HUES48 (cell line): ENCODE measurements around the gene RPTOR.
A peak's percentile ranks its signal among the peaks of the same experiment; 100 is the strongest.

Source experiments
- H3K27ac ChIP-seq: one replicate; pipeline ENCODE4 v1.7.0; 2013; ENCODE audit warnings: low read depth, low read length, inconsistent platforms
- H3K27me3 ChIP-seq: 2 replicates; pipeline ENCODE4 v1.6.1; 2013; ENCODE audit warnings: mild to moderate bottlenecking, low read length; ENCODE audit not compliant: control insufficient read depth, insufficient read depth
- H3K36me3 ChIP-seq: 2 replicates; pipeline ENCODE4 v1.6.1; 2013; ENCODE audit warnings: low read length; ENCODE audit not compliant: control insufficient read depth, insufficient read depth
- H3K4me1 ChIP-seq: 2 replicates; pipeline ENCODE4 v1.6.1; 2013; ENCODE audit warnings: mild to moderate bottlenecking, low read length; ENCODE audit not compliant: control insufficient read depth, insufficient read depth
- H3K4me3 ChIP-seq: 2 replicates; pipeline ENCODE4 v1.5.1; 2013; ENCODE audit warnings: mild to moderate bottlenecking, low read depth, low read length
- H3K9ac ChIP-seq: 2 replicates; pipeline ENCODE4 v1.6.1; 2013; ENCODE audit warnings: mild to moderate bottlenecking, low read depth, low read length, moderate library complexity
- H3K9me3 ChIP-seq: 2 replicates; pipeline ENCODE4 v1.6.1; 2013; ENCODE audit warnings: low read length; ENCODE audit not compliant: control insufficient read depth, insufficient read depth

Gene RPTOR

GRCh38 chr17:80826346-80826954 lies 281.8 kb downstream of the RPTOR start:
- Histone ChIP-seq H3K4me1 (peaks cover 19% of the 10 kb centered on the region), H3K4me3 (no peak overlapping the region), H3K27ac (peak overlapping the region; percentile 16), H3K9ac (no peak overlapping the region), H3K27me3 (no peaks in the 10 kb centered on the region), H3K9me3 (no peaks in the 10 kb centered on the region), H3K36me3 (0 out of 2 replicates have a peak, but pooled peaks cover 2% of the 10 kb centered on the region)

DNA sequence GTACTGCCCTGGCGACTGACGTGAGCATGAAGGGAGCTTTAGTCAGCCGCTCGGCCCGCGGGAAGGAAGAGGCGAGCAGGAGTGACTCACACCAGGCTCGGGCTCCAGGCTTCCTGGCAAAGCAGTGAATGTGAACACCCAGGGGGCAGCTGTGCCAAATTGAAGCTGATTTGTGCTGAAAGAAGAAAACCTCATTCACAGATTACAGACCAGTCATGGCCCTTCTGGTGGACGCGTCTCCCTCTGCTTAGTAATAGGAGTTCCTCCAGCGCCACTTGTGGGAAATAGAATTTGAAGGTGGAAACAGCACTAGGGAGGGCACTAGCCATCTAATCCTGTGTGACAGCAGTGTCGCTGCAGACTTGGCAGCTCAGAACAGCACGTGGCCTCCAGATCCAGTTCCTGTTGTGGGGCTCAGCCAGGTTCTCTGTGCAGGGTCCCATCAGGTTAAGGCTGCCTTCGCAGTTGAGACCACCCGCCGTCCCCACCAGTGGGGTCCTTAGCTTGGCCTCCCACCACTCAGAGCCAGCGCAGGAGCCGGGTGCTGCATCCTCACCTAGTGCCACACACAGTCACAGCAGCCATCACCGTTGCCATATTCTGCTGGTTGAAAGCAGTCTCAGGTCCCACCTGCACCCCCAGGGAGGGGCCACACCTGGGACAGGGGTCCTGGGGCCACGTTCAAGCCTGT lies 282.5 kb downstream of the RPTOR start:
- peaks cover 2% of the 10 kb centered on the region; the same call in 1 of the 2 replicates for H3K36me3 ChIP-seq
- H3K4me1 ChIP-seq, result peaks cover 21% of the 10 kb centered on the region
- H3K4me3 ChIP-seq, result no peak overlapping the region
- H3K9me3 ChIP-seq, result no peaks in the 10 kb centered on the region
- H3K27me3 ChIP-seq, result no peaks in the 10 kb centered on the region
- H3K27ac ChIP-seq, result peak overlapping the region; percentile 16
- no peak overlapping the region for H3K9ac ChIP-seq

GRCh38 chr17:80827646-80828643 lies 283.3 kb downstream of the RPTOR start:
- peaks cover 2% of the 10 kb centered on the region; the same call in 1 of the 2 replicates for H3K36me3 ChIP-seq
- H3K9ac ChIP-seq, result peak overlapping the region; percentile 21; the same call in 1 of the 2 replicates
- no peaks in the 10 kb centered on the region for H3K27me3 ChIP-seq
- no peaks in the 10 kb centered on the region for H3K9me3 ChIP-seq
- peaks cover 30% of the 10 kb centered on the region for H3K4me1 ChIP-seq
- peak overlapping the region; percentile 67 for H3K27ac ChIP-seq
- peak overlapping the region; percentile 20; the same call in 1 of the 2 replicates for H3K4me3 ChIP-seq

- Histone ChIP-seq H3K4me1 (peaks cover 35% of the 10 kb centered on the region), H3K27me3 (no peaks in the 10 kb centered on the region), H3K36me3 (no peaks in the 10 kb centered on the region; the same call in 1 of the 2 replicates), H3K4me3 (no peak overlapping the region), H3K9me3 (no peaks in the 10 kb centered on the region), H3K9ac (no peak overlapping the region), H3K27ac (no peak overlapping the region)
These were observed 284.7 kb downstream of the RPTOR start for GRCh38 chr17:80829166-80829813.

DNA sequence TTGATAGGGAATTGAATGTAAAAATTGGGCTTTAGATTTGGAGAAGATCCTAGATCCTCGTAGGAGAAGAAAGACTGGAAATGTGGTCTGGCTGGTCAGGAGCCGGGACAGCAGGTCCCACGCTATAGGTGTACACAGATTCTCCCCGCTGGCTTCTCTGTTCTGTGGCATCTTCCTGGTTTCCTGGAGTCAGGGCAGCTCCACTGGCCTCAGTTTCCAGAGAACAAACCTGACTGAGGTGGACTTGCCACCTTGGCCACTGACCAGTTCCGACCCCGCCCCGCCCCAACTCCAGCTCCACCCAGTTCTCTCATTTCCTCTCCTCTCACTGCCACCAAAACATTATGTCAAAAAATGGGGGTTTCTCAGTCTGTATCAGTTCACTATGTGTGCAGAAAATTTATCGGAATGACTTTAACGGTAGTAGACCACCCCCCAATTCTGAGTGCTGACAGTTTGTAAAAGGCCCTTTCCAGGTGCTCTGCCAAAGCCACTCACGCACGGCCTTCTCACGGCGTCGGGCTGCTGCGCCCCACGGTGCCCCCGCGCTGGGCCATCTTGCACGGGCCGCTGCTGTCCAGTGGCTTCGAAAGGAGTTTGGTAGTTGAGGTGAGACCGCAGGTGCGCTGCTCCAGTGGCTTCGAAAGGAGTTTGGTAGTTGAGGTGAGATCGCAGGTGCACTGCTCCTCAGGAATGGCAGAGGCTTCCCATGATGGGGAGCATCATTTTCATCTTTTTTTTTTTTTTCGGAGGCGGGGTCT lies 285.6 kb downstream of the RPTOR start:
- H3K27me3 ChIP-seq, result no peaks in the 10 kb centered on the region
- no peak overlapping the region for H3K4me3 ChIP-seq
- no peak overlapping the region for H3K9ac ChIP-seq
- H3K36me3 ChIP-seq, result no peaks in the 10 kb centered on the region; the same call in 1 of the 2 replicates
- H3K27ac ChIP-seq, result no peak overlapping the region
- no peaks in the 10 kb centered on the region for H3K9me3 ChIP-seq
- peaks cover 35% of the 10 kb centered on the region for H3K4me1 ChIP-seq

DNA sequence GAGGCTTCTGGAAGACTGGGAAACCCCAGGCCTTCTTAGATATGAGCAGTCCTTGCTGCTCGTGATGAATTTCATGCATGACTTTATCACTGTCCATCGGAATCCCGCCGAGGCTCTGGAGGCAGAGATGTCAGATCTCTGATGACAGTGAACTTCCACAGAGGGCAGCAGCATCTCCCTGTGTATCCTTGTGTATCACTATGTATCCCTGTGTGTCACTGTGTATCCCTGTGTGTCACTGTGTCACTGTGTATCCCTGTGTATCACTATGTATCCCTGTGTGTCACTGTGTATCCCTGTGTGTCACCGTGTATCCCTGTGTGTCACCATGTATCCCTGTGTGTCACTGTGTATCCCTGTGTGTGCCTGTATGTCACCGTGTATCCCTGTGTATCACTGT lies 286.9 kb downstream of the RPTOR start:
- H3K4me3 ChIP-seq, result no peak overlapping the region
- no peaks in the 10 kb centered on the region for H3K9me3 ChIP-seq
- H3K27me3 ChIP-seq, result no peaks in the 10 kb centered on the region
- peaks cover 35% of the 10 kb centered on the region for H3K4me1 ChIP-seq
- H3K36me3 ChIP-seq, result no peaks in the 10 kb centered on the region; the same call in 1 of the 2 replicates
- H3K27ac ChIP-seq, result no peak overlapping the region
- H3K9ac ChIP-seq, result no peak overlapping the region

DNA sequence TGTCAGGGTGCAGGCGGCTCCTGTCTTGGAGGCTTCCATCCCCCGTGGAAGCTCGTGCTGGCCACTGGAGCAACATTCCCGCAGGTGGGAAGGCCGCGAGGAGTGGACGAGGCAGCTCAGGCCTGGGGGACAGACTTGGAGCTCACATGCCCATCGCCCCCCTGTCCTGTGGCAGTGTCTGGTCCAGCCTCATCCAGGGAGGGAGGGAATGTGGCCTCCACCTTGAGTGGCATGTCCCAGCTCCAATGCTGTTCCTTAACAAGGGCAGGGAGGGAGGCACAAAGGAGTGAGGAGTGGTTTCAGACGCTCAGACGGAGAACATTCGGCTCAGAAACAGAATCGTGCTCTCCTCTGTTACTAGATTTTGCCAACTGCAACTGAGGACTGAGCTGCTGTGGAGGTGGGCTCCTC lies 287.6 kb downstream of the RPTOR start:
- peaks cover 30% of the 10 kb centered on the region for H3K4me1 ChIP-seq
- peak overlapping the region; percentile 34; the same call in 1 of the 2 replicates for H3K4me3 ChIP-seq
- no peaks in the 10 kb centered on the region for H3K9me3 ChIP-seq
- peak overlapping the region; percentile 65; the same call in 1 of the 2 replicates for H3K9ac ChIP-seq
- no peaks in the 10 kb centered on the region; the same call in 1 of the 2 replicates for H3K36me3 ChIP-seq
- H3K27me3 ChIP-seq, result no peaks in the 10 kb centered on the region
- H3K27ac ChIP-seq, result peak overlapping the region; percentile 94

DNA sequence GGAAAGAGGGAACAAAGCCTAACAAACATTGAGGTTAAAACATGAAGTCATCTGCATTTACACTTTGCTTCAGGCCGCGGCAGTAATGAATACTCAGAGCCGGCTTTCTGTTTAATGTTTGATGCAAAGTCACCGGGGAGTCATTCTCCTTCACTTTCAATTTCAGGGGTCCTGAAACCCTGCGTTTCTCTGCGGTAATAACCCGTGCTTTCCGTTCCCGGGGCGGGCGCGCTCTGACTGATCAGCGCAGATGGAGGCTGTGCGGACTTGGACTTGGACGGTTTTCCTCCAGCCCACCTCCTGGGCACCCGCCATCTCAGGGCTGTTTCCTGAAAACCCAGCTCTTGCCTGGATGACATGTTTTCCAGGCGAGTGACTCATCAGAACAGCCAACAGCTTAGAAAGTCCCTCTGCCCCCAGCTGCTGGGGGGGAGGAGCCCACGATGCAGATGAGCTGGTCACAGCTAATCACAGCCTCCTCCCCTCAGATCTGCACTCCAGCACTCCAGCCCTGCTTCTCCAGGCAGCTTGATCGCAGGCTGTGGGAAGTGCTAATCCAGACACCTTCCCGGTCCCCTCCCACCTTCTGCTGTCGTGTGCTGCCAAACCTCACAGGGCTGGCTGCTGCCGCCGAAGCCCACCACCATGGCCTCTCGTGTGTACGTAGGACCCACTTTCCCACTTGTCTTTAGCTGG lies 288.4 kb downstream of the RPTOR start:
- Histone ChIP-seq H3K36me3 (no peaks in the 10 kb centered on the region; the same call in 1 of the 2 replicates), H3K27me3 (no peaks in the 10 kb centered on the region), H3K4me3 (peak overlapping the region; percentile 34), H3K9me3 (no peaks in the 10 kb centered on the region), H3K9ac (peak overlapping the region; percentile 65), H3K27ac (peak overlapping the region; percentile 94), H3K4me1 (peaks cover 24% of the 10 kb centered on the region)

DNA sequence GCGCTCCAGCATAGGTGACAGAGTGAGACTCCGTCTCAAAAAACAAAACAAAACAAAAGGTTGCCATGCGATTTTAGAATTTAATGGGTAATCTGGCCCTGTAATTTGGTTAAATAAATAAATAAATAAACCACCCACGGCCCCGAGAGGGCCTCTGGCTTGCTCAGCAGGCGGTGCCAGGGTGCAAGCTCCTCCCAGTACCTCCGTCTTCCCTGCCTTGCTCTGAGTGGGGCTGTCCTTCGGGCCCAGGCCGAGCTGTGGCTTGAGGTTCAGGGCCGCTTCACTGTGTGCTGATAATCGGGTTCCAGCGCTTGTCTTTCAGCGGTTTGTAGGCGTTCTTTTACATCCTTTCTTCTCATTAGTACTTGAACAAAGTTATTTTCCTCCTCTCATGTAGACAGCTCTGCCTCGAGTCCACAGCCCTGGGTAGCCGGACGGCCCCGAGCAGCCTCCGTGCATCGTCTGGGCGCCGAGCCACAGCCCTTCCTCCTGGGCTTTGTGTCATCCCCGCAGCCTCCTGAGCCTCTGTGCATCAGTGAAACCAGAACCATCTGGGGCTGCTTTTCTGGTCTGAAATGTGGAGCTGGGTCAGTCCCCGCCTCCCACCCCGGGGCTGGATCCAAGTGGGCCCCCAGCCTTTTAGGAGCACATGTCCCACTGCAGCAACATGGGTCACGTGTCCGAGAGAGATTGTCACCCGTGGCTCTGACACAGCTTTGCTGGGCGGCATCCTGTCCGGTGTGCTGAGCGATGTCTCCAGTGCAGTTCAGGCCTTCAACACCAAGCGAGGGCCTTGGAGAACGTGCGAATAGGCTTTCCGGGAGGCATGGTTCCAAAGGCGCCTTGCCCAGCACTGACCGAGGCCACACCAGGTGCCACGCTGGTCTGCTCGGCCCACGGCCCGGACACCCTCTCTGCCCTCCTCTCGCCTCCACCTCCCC lies 289.6 kb downstream of the RPTOR start:
- Histone ChIP-seq H3K9me3 (no peaks in the 10 kb centered on the region), H3K36me3 (no peaks in the 10 kb centered on the region; the same call in 1 of the 2 replicates), H3K27ac (peak overlapping the region; percentile 94), H3K4me1 (peaks cover 16% of the 10 kb centered on the region), H3K4me3 (no peak overlapping the region), H3K27me3 (no peaks in the 10 kb centered on the region), H3K9ac (no peak overlapping the region)
